ENCODE measurements around the gene ACTBL2.

- no peak for TF ChIP-seq POLR2A (IDR thresholded peaks at IDR 0.05)
- TF ChIP-seq, protein P1, sequence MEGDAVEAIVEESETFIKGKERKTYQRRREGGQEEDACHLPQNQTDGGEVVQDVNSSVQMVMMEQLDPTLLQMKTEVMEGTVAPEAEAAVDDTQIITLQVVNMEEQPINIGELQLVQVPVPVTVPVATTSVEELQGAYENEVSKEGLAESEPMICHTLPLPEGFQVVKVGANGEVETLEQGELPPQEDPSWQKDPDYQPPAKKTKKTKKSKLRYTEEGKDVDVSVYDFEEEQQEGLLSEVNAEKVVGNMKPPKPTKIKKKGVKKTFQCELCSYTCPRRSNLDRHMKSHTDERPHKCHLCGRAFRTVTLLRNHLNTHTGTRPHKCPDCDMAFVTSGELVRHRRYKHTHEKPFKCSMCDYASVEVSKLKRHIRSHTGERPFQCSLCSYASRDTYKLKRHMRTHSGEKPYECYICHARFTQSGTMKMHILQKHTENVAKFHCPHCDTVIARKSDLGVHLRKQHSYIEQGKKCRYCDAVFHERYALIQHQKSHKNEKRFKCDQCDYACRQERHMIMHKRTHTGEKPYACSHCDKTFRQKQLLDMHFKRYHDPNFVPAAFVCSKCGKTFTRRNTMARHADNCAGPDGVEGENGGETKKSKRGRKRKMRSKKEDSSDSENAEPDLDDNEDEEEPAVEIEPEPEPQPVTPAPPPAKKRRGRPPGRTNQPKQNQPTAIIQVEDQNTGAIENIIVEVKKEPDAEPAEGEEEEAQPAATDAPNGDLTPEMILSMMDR (IDR thresholded peaks at IDR 0.05), result no peak
Observed at GRCh38 chr5:57493034-57493433, 10.4 kb upstream of the ACTBL2 start.
